OCI-LY7 (cell line): ENCODE results near the gene PTH1R. TPM values are rescaled to one million over a fixed set of nuclear protein-coding genes. Genes with fewer than 3 reads are reported as not detected.

ENCODE experiments used
- Bru-seq: library from RNA; stranded (reverse); fragments of 400-500 nt; gene quantifications from one replicate; lab custom pipeline; 2021; lab: Mats Ljungman, UMichigan
- BruChase-seq, 2 experiments: library from RNA; stranded (reverse); fragments of 400-500 nt; gene quantifications; one replicate each; lab custom pipeline; 2021; lab: Mats Ljungman, UMichigan
- BruUV-seq: library from RNA; stranded (reverse); fragments of 400-500 nt; replicated peaks from 2 replicates; lab custom pipeline; 2021; lab: Mats Ljungman, UMichigan
- CTCF ChIA-PET: fragments of 300-600 bp; sonication (Branson Sonifier 250); formaldehyde crosslinking; loops from one replicate; lab custom pipeline; 2022; ENCODE audit warnings: antibody characterized with exemption; ENCODE audit not compliant: unreplicated experiment; lab: Charles Lee
- POLR2A ChIA-PET: fragments of 300-600 bp; sonication (Branson Sonifier 250); formaldehyde crosslinking; loops from one replicate; lab custom pipeline; 2022; ENCODE audit warnings: antibody characterized with exemption; lab: Charles Lee
- DNase-seq: peaks from one replicate; pipeline ENCODE4 v3.0.0-alpha.2; 2015; ENCODE audit warnings: low spot score
- H2AFZ ChIP-seq: fragments of 200-600 bp; sonication (generic), shearing (Covaris generic); 2 replicates; pipeline ENCODE4 v1.6.1; 2014; ENCODE audit warnings: mild to moderate bottlenecking, antibody characterized with exemption, low read length, moderate library complexity
- H3K27ac ChIP-seq: fragments of 200-600 bp; sonication (generic); 2 replicates; pipeline ENCODE4 v1.5.1; 2014; ENCODE audit warnings: mixed run types, low read depth, mild to moderate bottlenecking, moderate library complexity, low read length, inconsistent platforms; ENCODE audit not compliant: poor library complexity, severe bottlenecking
- H3K36me3 ChIP-seq: fragments of 200-600 bp; sonication (generic); 2 replicates; pipeline ENCODE4 v1.6.1; 2014; ENCODE audit warnings: mild to moderate bottlenecking, antibody characterized with exemption, low read length, moderate library complexity, mixed read lengths; ENCODE audit not compliant: insufficient read depth
- H3K4me1 ChIP-seq: fragments of 200-600 bp; sonication (generic); 2 replicates; pipeline ENCODE4 v1.5.1; 2014; ENCODE audit warnings: mild to moderate bottlenecking, low read length; ENCODE audit not compliant: insufficient read depth, poor library complexity, severe bottlenecking
- H3K4me2 ChIP-seq: fragments of 200-600 bp; sonication (generic); 2 replicates; pipeline ENCODE4 v1.6.1; 2014; ENCODE audit warnings: mild to moderate bottlenecking, low read length
- H3K4me3 ChIP-seq: fragments of 200-600 bp; sonication (generic); 2 replicates; pipeline ENCODE4 v1.5.1; 2014; ENCODE audit warnings: mild to moderate bottlenecking, low read depth, low read length; ENCODE audit not compliant: poor library complexity, severe bottlenecking
- H3K79me2 ChIP-seq: fragments of 200-600 bp; sonication (generic); 2 replicates; pipeline ENCODE4 v1.6.1; 2016; ENCODE audit warnings: low read depth, mild to moderate bottlenecking, low read length, moderate library complexity, mixed read lengths; ENCODE audit not compliant: insufficient read depth
- H3K9me2 ChIP-seq: fragments of 200-600 bp; sonication (generic); 2 replicates; pipeline ENCODE4 v1.6.1; 2016; ENCODE audit warnings: mild to moderate bottlenecking, low read length, mixed read lengths; ENCODE audit not compliant: insufficient read depth
- H3K9me3 ChIP-seq: fragments of 200-600 bp; sonication (generic); 2 replicates; pipeline ENCODE4 v1.6.1; 2014; ENCODE audit warnings: mild to moderate bottlenecking, mixed run types, low read length, mixed read lengths
- H4K20me1 ChIP-seq: fragments of 200-600 bp; sonication (generic); 2 replicates; pipeline ENCODE4 v1.6.1; 2014; ENCODE audit warnings: mild to moderate bottlenecking, antibody characterized with exemption, low read length, moderate library complexity, mixed read lengths; ENCODE audit not compliant: insufficient read depth
- CTCF ChIP-seq: fragments of 200-600 bp; sonication (generic); conservative IDR thresholded peaks from 2 replicates; pipeline ENCODE4 v1.5.1; 2014; ENCODE audit warnings: mild to moderate bottlenecking, antibody characterized with exemption, low read length, moderate library complexity, mixed read lengths
- EZH2phosphoT487 ChIP-seq: fragments of 200-600 bp; sonication (generic); IDR thresholded peaks from 2 replicates; pipeline ENCODE4 v1.6.1; 2018; ENCODE audit warnings: low read depth, borderline replicate concordance, mild to moderate bottlenecking, mixed run types, antibody characterized with exemption, low read length, moderate library complexity, mixed read lengths
- intact Hi-C: fragments of 100-400 bp; cut with micrococcal nuclease; formaldehyde crosslinking; loops from one replicate; pipeline ENCODE4 v1.10.0; 2022; ENCODE audit not compliant: unreplicated experiment
- long read RNA-seq: library from polyadenylated mRNA; stranded (forward); transcript quantifications from one replicate; pipeline ENCODE4 v2.0.0, GENCODE V29; 2022
- total RNA-seq, 2 experiments: library from RNA; depleted of rRNA in 1 of 2; stranded (reverse); fragments of >200 nt in 1 of 2; shearing (Covaris generic) in 1 of 2; gene quantifications; 2 replicates each; pipeline ENCODE4 v1.2.3, GENCODE V29; 2014 to 2022

PTH1R gene
- total RNA-seq (2014; rRNA removed; shearing (Covaris generic)) (not detected in 2 replicates), total RNA-seq (2022) (not detected in 2 replicates), Bru-seq, nascent RNA (not detected), BruChase-seq, experiment 1, labeled RNA remaining after a 6-hour chase (not detected), BruChase-seq, experiment 2, labeled RNA remaining after a 2-hour chase (not detected)
- long read RNA-seq: 0 reads

DNA sequence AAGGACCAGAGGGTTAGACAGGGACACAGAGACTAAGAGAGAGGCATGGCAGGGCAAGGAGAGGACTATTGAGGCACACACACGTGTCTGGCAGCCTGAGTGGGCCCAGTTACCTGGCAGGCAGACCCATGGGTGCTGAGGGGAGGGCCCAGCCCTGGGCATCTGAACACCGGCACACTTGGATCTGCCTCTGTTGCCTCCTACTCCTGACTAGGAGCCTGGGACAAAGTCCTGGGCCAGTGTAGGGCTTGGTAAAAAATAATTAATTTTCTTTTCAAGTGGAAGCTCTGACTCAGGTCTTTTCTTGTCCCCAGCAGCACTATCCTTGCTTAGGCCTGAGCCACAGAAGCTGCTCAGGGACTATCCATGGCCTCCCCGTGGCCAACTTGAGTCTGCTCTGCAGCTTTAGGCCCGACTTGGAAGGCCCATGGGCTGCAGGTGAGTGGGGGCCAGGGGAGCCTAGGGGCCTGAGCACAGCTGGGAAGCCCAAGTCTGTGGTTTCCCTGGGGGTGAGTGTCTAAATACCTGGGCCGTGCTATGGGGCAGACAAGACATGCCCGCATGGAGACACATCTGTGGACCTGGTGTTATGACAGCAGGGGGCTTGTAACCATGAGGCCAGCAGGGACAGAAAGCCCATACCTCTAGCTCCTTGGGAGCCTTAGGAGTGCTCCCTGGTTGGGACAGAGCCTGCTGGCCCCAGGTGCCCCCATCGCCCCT lies at the start of gene PTH1R:
PTH1R (plus strand) TSS at position 316 of the 720 bp plus-strand sequence. CDS start 5,839 bp downstream, outside the sequence.
- Histone ChIP-seq H3K9me3 (no peaks in the 10 kb centered on the region), H3K36me3 (no peaks in the 10 kb centered on the region), H3K79me2 (no peaks in the 10 kb centered on the region), H2AFZ (no peak within 1 kb of the TSS), H3K4me3 (no peak within 1 kb of the TSS), H3K4me2 (no peak within 1 kb of the TSS), H4K20me1 (no peaks in the 10 kb centered on the region; the same call in 1 of the 2 replicates), H3K9me2 (no peaks in the 10 kb centered on the region), H3K27ac (no peak within 1 kb of the TSS), H3K4me1 (no peaks in the 10 kb centered on the region)
- TF ChIP-seq CTCF (no peak), EZH2phosphoT487 (no peak)
- DNase-seq: no peak
- intact Hi-C loops: no loop called here
- no TSS peak for BruUV-seq
- POLR2A ChIA-PET: no interaction called here
- CTCF ChIA-PET: no interaction called here

- no peaks in the 10 kb centered on the region for H3K36me3 ChIP-seq
- no peaks in the 10 kb centered on the region for H3K4me1 ChIP-seq
- H3K9me2 ChIP-seq: no peaks in the 10 kb centered on the region
- no peaks in the 10 kb centered on the region for H3K9me3 ChIP-seq
- CTCF ChIA-PET: no interaction called here
- intact Hi-C loops: no loop called here
- H3K27ac ChIP-seq: no peak overlapping the region
- H3K79me2 ChIP-seq: no peaks in the 10 kb centered on the region
- POLR2A ChIA-PET: no interaction called here
- H2AFZ ChIP-seq: no peak overlapping the region
- no TSS peak for BruUV-seq
- DNase-seq: no peak
- TF ChIP-seq CTCF (no peak), EZH2phosphoT487 (no peak)
- H3K4me2 ChIP-seq: no peak overlapping the region
- H4K20me1 ChIP-seq: no peaks in the 10 kb centered on the region
- H3K4me3 ChIP-seq: no peak overlapping the region
These were observed 47.8 kb upstream of the PTH1R start for GRCh38 chr3:46829699-46830208.

- Histone ChIP-seq H3K9me2 (no peaks in the 10 kb centered on the region), H3K4me2 (no peak overlapping the region), H2AFZ (no peak overlapping the region), H3K9me3 (no peaks in the 10 kb centered on the region), H3K79me2 (no peaks in the 10 kb centered on the region), H3K27ac (no peak overlapping the region), H4K20me1 (no peaks in the 10 kb centered on the region), H3K36me3 (no peaks in the 10 kb centered on the region), H3K4me1 (no peaks in the 10 kb centered on the region), H3K4me3 (no peak overlapping the region)
- intact Hi-C loops: no loop called here
- no peak for DNase-seq
- ChIA-PET CTCF (no interaction called here), POLR2A (no interaction called here)
- TF ChIP-seq CTCF (no peak), EZH2phosphoT487 (no peak)
- BruUV-seq: no TSS peak
These were observed 46.7 kb upstream of the PTH1R start for GRCh38 chr3:46830801-46831200.
